ENCODE measurements around the gene SLC50A1.

SLC50A1 gene, protein sequence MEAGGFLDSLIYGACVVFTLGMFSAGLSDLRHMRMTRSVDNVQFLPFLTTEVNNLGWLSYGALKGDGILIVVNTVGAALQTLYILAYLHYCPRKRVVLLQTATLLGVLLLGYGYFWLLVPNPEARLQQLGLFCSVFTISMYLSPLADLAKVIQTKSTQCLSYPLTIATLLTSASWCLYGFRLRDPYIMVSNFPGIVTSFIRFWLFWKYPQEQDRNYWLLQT

DNA sequence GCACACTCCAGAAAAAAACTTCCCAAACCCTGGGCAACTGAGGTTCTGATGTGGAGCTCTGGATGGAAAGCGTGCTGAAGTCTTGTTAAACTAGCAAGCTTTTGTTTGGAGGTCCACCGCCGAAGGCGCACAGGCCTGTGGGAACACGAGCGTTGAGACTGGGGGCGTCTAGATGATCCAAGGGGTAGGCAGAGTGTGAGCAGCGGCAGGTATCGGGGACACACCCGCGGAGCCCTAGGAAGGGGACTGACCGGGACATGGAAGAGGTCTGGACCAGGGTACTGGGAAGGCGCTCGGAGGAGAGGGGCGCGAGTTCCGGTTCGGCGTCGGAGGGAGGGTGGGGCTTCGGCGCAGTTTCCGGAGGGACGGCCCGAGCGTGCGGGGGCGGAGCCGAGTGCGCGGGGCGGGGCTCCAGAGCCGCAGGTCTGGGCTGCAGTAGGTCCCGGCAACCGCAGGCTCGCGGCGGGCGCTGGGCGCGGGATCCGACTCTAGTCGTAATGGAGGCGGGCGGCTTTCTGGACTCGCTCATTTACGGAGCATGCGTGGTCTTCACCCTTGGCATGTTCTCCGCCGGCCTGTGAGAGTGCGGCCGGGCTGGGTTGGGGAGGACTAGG lies at the start of gene SLC50A1:
SLC50A1 (plus strand) TSS at position 438 of the 614 bp plus-strand sequence; CDS start at position 498, 60 bp downstream.
- Histone ChIP-seq H4K20me1 (no peaks in the 10 kb centered on the region), H3K9me3 (no peaks in the 10 kb centered on the region), H3K4me1 (peaks cover 64% of the 10 kb centered on the region), H3K4me2 (peak within 1 kb of the TSS; percentile 89), H3K27me3 (no peaks in the 10 kb centered on the region), H3K27ac (peak within 1 kb of the TSS; percentile 91), H3K36me3 (peaks cover 59% of the 10 kb centered on the region), H3K9ac (peak within 1 kb of the TSS; percentile 84), H3K4me3 (peak within 1 kb of the TSS; percentile 80)
- no peak for TF ChIP-seq Cebpa-rat (IDR thresholded peaks at IDR 0.05)

GRCh38 chr1:155086128-155086741 lies 49.4 kb upstream of the SLC50A1 start:
- peak overlapping the region; percentile 79 for H3K27ac ChIP-seq
- peak overlapping the region; percentile 75 for H3K4me3 ChIP-seq
- peak overlapping the region; percentile 100 for H3K4me2 ChIP-seq
- H3K9me3 ChIP-seq: no peaks in the 10 kb centered on the region
- H3K9ac ChIP-seq: peak overlapping the region; percentile 72
- TF ChIP-seq Cebpa-rat (IDR thresholded peaks at IDR 0.05): no peak
- H3K4me1 ChIP-seq: peaks cover 62% of the 10 kb centered on the region
- H4K20me1 ChIP-seq: peaks cover 33% of the 10 kb centered on the region
- H3K27me3 ChIP-seq: peaks cover 28% of the 10 kb centered on the region
- no peaks in the 10 kb centered on the region for H3K36me3 ChIP-seq

DNA sequence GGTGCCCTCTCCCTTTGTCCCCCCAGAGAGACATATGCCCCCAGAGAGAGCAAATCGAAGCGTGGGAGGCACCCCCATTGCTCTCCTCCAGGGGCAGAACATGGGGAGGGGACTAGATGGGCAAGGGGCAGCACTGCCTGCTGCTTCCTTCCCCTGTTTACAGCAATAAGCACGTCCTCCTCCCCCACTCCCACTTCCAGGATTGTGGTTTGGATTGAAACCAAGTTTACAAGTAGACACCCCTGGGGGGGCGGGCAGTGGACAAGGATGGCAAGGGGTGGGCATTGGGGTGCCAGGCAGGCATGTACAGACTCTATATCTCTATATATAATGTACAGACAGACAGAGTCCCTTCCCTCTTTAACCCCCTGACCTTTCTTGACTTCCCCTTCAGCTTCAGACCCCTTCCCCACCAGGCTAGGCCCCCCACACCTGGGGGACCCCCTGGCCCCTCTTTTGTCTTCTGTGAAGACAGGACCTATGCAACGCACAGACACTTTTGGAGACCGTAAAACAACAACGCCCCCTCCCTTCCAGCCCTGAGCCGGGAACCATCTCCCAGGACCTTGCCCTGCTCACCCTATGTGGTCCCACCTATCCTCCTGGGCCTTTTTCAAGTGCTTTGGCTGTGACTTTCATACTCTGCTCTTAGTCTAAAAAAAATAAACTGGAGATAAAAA lies 48.7 kb upstream of the SLC50A1 start:
- Histone ChIP-seq H3K27ac (peak overlapping the region; percentile 79), H3K4me2 (peak overlapping the region; percentile 100), H3K9me3 (no peaks in the 10 kb centered on the region), H3K4me3 (peak overlapping the region; percentile 75), H4K20me1 (peaks cover 26% of the 10 kb centered on the region), H3K9ac (peak overlapping the region; percentile 72), H3K36me3 (no peaks in the 10 kb centered on the region), H3K4me1 (peaks cover 62% of the 10 kb centered on the region), H3K27me3 (peaks cover 20% of the 10 kb centered on the region)
- no peak for TF ChIP-seq Cebpa-rat (IDR thresholded peaks at IDR 0.05)

GRCh38 chr1:155091071-155092051 lies 44.3 kb upstream of the SLC50A1 start:
- no peaks in the 10 kb centered on the region for H3K27me3 ChIP-seq
- H3K4me2 ChIP-seq: peak overlapping the region; percentile 78
- no peak for TF ChIP-seq Cebpa-rat (IDR thresholded peaks at IDR 0.05)
- no peak overlapping the region for H3K4me3 ChIP-seq
- no peaks in the 10 kb centered on the region for H3K36me3 ChIP-seq
- H3K4me1 ChIP-seq: peaks cover 62% of the 10 kb centered on the region
- no peaks in the 10 kb centered on the region for H4K20me1 ChIP-seq
- H3K9me3 ChIP-seq: no peaks in the 10 kb centered on the region
- peak overlapping the region; percentile 36; the same call in 1 of the 2 replicates for H3K9ac ChIP-seq
- H3K27ac ChIP-seq: peak overlapping the region; percentile 47; the same call in 1 of the 2 replicates

GRCh38 chr1:155092131-155092530 lies 43.5 kb upstream of the SLC50A1 start:
- H4K20me1 ChIP-seq: no peaks in the 10 kb centered on the region
- H3K4me1 ChIP-seq: peaks cover 54% of the 10 kb centered on the region
- H3K4me2 ChIP-seq: peak overlapping the region; percentile 78

DNA sequence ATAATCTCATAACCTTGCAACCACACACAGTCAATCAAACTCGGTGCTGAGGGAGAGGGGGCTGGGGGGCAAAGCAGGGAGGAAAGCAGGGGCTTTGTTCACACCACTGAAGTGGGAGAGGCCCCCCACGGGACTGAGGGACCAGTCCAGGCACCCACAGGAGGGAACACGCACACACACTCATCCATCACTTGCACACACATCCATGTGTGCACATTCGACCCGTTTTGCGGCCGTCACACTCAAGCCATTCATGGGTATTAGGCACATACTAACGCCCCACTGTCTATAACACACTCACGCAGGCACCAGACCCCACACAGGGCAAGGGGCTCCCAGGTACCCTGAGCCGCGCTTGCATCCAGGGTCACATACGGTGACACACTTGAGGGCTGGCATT lies 43.0 kb upstream of the SLC50A1 start:
- Histone ChIP-seq H3K4me1 (peaks cover 49% of the 10 kb centered on the region), H3K4me3 (no peak overlapping the region), H3K27ac (no peak overlapping the region), H3K36me3 (no peaks in the 10 kb centered on the region), H3K9me3 (no peaks in the 10 kb centered on the region), H4K20me1 (no peaks in the 10 kb centered on the region), H3K4me2 (peak overlapping the region; percentile 78), H3K27me3 (no peaks in the 10 kb centered on the region), H3K9ac (no peak overlapping the region)
- no peak for TF ChIP-seq Cebpa-rat (IDR thresholded peaks at IDR 0.05)

More at GRCh38 chr1:155092131-155092530, 43.5 kb upstream of the SLC50A1 start:
- no peaks in the 10 kb centered on the region for H3K27me3 ChIP-seq
- TF ChIP-seq Cebpa-rat (IDR thresholded peaks at IDR 0.05): no peak
- H3K4me3 ChIP-seq: no peak overlapping the region
- no peaks in the 10 kb centered on the region for H3K36me3 ChIP-seq
- no peak overlapping the region for H3K9ac ChIP-seq
- H3K9me3 ChIP-seq: no peaks in the 10 kb centered on the region
- no peak overlapping the region for H3K27ac ChIP-seq

- H3K4me1 ChIP-seq: peaks cover 47% of the 10 kb centered on the region
- H3K27me3 ChIP-seq: no peaks in the 10 kb centered on the region
- H4K20me1 ChIP-seq: no peaks in the 10 kb centered on the region
- peak overlapping the region; percentile 78 for H3K4me2 ChIP-seq
- H3K4me3 ChIP-seq: no peak overlapping the region
- no peaks in the 10 kb centered on the region for H3K9me3 ChIP-seq
- H3K36me3 ChIP-seq: no peaks in the 10 kb centered on the region
- H3K9ac ChIP-seq: peak overlapping the region; percentile 52
- no peak for TF ChIP-seq Cebpa-rat (IDR thresholded peaks at IDR 0.05)
- H3K27ac ChIP-seq: peak overlapping the region; percentile 35
Measured at GRCh38 chr1:155093911-155094621, 41.6 kb upstream of the SLC50A1 start.

GRCh38 chr1:155094622-155094948 lies 41.1 kb upstream of the SLC50A1 start:
- no peaks in the 10 kb centered on the region for H3K9me3 ChIP-seq
- H3K4me3 ChIP-seq: no peak overlapping the region
- peaks cover 47% of the 10 kb centered on the region for H3K4me1 ChIP-seq
- TF ChIP-seq Cebpa-rat (IDR thresholded peaks at IDR 0.05): no peak
- peak overlapping the region; percentile 52 for H3K9ac ChIP-seq
- H3K27ac ChIP-seq: peak overlapping the region; percentile 35
- no peaks in the 10 kb centered on the region for H3K36me3 ChIP-seq
- H3K4me2 ChIP-seq: peak overlapping the region; percentile 78
- H4K20me1 ChIP-seq: no peaks in the 10 kb centered on the region
- no peaks in the 10 kb centered on the region for H3K27me3 ChIP-seq

All from BLaER1 (cell line).